Panc1 (cell line): ENCODE results near the gene LRRC34. TPM values are rescaled to one million over a fixed set of nuclear protein-coding genes. Genes with fewer than 3 reads are reported as not detected.

Source experiments
- ATAC-seq: fragments of 200-7000 bp; cut with Tn5 transposase; 2 replicates; pipeline ENCODE4 v1.9.1; 2020; ENCODE audit warnings: mild to moderate bottlenecking, moderate library complexity
- BruUV-seq: library from RNA; stranded (reverse); fragments of 400-500 nt; replicated peaks from 2 replicates; lab custom pipeline; 2021; lab: Mats Ljungman, UMichigan
- CTCF ChIA-PET: fragments of 300-600 bp; sonication (Branson Sonifier 250); formaldehyde crosslinking; loops from one replicate; lab custom pipeline; 2022; ENCODE audit warnings: antibody characterized with exemption; lab: Charles Lee
- POLR2A ChIA-PET: fragments of 300-600 bp; sonication (Branson Sonifier 250); formaldehyde crosslinking; loops from one replicate; lab custom pipeline; 2022; ENCODE audit warnings: antibody characterized with exemption; lab: Charles Lee
- DNase-seq: peaks from one replicate; pipeline ENCODE4 v3.0.0-alpha.2; 2010; ENCODE audit warnings: low read depth, low spot score
- H3K27ac ChIP-seq: 2 replicates; pipeline ENCODE4 v1.5.1; 2011; ENCODE audit warnings: mild to moderate bottlenecking, low read length, inconsistent platforms
- H3K27me3 ChIP-seq: fragments of 200-500 bp; sonication (Bioruptor generic); 2 replicates; pipeline ENCODE4 v1.6.0; 2014; ENCODE audit warnings: low read length, inconsistent platforms; ENCODE audit not compliant: control insufficient read depth, insufficient read depth
- H3K36me3 ChIP-seq: fragments of 200-500 bp; sonication (Bioruptor generic); 2 replicates; pipeline ENCODE4 v1.5.1; 2014; ENCODE audit warnings: inconsistent platforms, mild to moderate bottlenecking, low read length, moderate library complexity; ENCODE audit not compliant: control insufficient read depth, insufficient read depth
- H3K4me1 ChIP-seq: 2 replicates; pipeline ENCODE4 v1.5.1; 2011; ENCODE audit warnings: inconsistent platforms, mild to moderate bottlenecking, low read length, moderate library complexity; ENCODE audit not compliant: control insufficient read depth, insufficient read depth
- H3K4me3 ChIP-seq, 2 experiments: 2 replicates each; pipeline ENCODE4 v1.5.1; 2011 to 2012; ENCODE audit warnings: low read depth in 2 of 2, low read length in 2 of 2, mild to moderate bottlenecking in 2 of 2, inconsistent platforms in 1 of 2, moderate library complexity in 1 of 2
- H3K9me3 ChIP-seq: fragments of 200-500 bp; sonication (Bioruptor generic); 2 replicates; pipeline ENCODE4 v1.5.1; 2014; ENCODE audit warnings: low read depth, mild to moderate bottlenecking, inconsistent platforms, low read length, moderate library complexity; ENCODE audit not compliant: control insufficient read depth, insufficient read depth
- CTCF ChIP-seq: fragments of 450-650 bp; IDR thresholded peaks from 2 replicates; pipeline ENCODE4 v1.5.1; 2017; ENCODE audit warnings: mild to moderate bottlenecking
- POLR2AphosphoS5 ChIP-seq: IDR thresholded peaks from 2 replicates; pipeline ENCODE4 v1.6.1; 2012; ENCODE audit warnings: mild to moderate bottlenecking, low read depth, low read length, moderate library complexity
- REST ChIP-seq, 2 experiments: IDR thresholded peaks; 2 replicates each; pipeline ENCODE4 v1.6.1; 2011 to 2012; ENCODE audit warnings: low read depth in 2 of 2, control low read depth in 1 of 2, low read length in 1 of 2, mild to moderate bottlenecking in 1 of 2, moderate library complexity in 1 of 2; ENCODE audit not compliant: insufficient read depth in 1 of 2
- SIN3A ChIP-seq: IDR thresholded peaks from 2 replicates; pipeline ENCODE4 v1.6.1; 2012; ENCODE audit warnings: low read depth, mild to moderate bottlenecking, low read length, moderate library complexity, borderline replicate concordance; ENCODE audit not compliant: insufficient read depth
- TCF7L2 ChIP-seq: IDR thresholded peaks from 2 replicates; pipeline ENCODE4 v1.6.1; 2011; ENCODE audit warnings: mild to moderate bottlenecking, low read depth, low read length, inconsistent platforms
- in situ Hi-C: cut with HindIII; loops from 2 replicates; pipeline ENCODE4 v1.10.0; 2016; ENCODE audit warnings: low sequenced_read_pairs, low pct_unique_long_range_greater_than_20kb
- intact Hi-C: fragments of 100-400 bp; cut with micrococcal nuclease; formaldehyde crosslinking; loops from one replicate; pipeline ENCODE4 v1.10.0; 2022; ENCODE audit not compliant: unreplicated experiment
- total RNA-seq: library from RNA; stranded (reverse); gene quantifications from one replicate; pipeline ENCODE4 v1.2.1, GENCODE V29; 2021; ENCODE audit not compliant: unreplicated experiment

Gene LRRC34
- total RNA-seq, 1 experiment from 2014 or later = 1.2 TPM

GRCh38 chr3:169771497-169772304 lies 41.0 kb downstream of the LRRC34 start:
- TF ChIP-seq TCF7L2 (no peak), CTCF (no peak)
- ATAC-seq (peak; percentile 37), DNase-seq (peak; percentile 87)
- ChIA-PET POLR2A (interaction anchor here (0.6 to 0.9 kb wide), 5 partner anchors 33 to 320 kb away, joined by 3 to 13 read pairs (median 4); partner anchors contain the start of gene SEC62), CTCF (no interaction called here)
- Histone ChIP-seq H3K4me1 (peaks cover 9% of the 10 kb centered on the region), H3K9me3 (no peaks in the 10 kb centered on the region), H3K4me3 (peak overlapping the region; percentile 90 to 98), H3K27ac (peak overlapping the region; percentile 97), H3K36me3 (peaks cover 19% of the 10 kb centered on the region), H3K27me3 (no peaks in the 10 kb centered on the region)
- no TSS peak for BruUV-seq
- in situ Hi-C loops (no loop called here), intact Hi-C loops (no loop called here)

- Histone ChIP-seq H3K4me3 (peak within 1 kb of the TSS; percentile 43 to 91), H3K27me3 (no peaks in the 10 kb centered on the region), H3K36me3 (peaks cover 4% of the 10 kb centered on the region; the same call in 1 of the 2 replicates), H3K27ac (peak within 1 kb of the TSS; percentile 55), H3K9me3 (no peaks in the 10 kb centered on the region), H3K4me1 (peaks cover 6% of the 10 kb centered on the region)
- peak; percentile 5; the same call in 1 of the 2 replicates for ATAC-seq
- in situ Hi-C loops (no loop called here), intact Hi-C loops (no loop called here)
- ChIA-PET CTCF (no interaction called here), POLR2A (interaction anchor here (0.5 to 0.6 kb wide), 3 partner anchors 281 to 679 kb away, joined by 3 to 11 read pairs (median 4); no protein-coding TSS in a partner anchor)
- TF ChIP-seq POLR2AphosphoS5 = no peak
- no peak for TF ChIP-seq SIN3A
- no peak for TF ChIP-seq REST (IDR thresholded peaks at IDR 0.05; ENCODE audit: insufficient read depth in 1 of 2, low read depth in 2 of 2, low read length in 1 of 2)
- TF ChIP-seq CTCF = no peak
- no peak for TF ChIP-seq TCF7L2
- no TSS peak for BruUV-seq
- DNase-seq = no peak
Observed at GRCh38 chr3:169769287-169770181, 43.2 kb downstream of the LRRC34 start, which contains the start of gene ACTRT3. Gene ACTRT3 (minus strand): TSS chr3:169769561. CDS start chr3:169769520, 41 bp downstream.
